ENCODE measurements around the gene DPP6.

DNA sequence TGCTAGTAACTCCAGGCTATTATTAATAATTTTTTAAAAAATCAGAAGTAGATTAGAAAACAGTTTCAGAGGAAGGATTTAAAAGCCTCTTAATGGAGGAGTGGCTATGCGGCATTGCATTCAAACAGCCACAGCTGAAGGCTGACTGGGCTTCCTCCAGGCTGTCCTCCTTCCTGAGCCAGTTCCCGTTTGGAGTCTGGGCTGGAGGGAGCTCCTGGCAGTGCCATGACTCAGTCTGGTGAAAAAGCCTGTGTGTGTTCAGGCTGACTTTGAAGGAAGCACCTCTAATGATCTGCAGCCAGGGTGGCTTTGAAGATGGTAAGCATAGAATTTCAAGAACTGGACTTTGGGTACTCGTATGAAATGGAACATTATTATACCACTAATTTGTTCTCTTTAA lies 134.6 kb downstream of the DPP6 start:
- TF ChIP-seq, protein P1, sequence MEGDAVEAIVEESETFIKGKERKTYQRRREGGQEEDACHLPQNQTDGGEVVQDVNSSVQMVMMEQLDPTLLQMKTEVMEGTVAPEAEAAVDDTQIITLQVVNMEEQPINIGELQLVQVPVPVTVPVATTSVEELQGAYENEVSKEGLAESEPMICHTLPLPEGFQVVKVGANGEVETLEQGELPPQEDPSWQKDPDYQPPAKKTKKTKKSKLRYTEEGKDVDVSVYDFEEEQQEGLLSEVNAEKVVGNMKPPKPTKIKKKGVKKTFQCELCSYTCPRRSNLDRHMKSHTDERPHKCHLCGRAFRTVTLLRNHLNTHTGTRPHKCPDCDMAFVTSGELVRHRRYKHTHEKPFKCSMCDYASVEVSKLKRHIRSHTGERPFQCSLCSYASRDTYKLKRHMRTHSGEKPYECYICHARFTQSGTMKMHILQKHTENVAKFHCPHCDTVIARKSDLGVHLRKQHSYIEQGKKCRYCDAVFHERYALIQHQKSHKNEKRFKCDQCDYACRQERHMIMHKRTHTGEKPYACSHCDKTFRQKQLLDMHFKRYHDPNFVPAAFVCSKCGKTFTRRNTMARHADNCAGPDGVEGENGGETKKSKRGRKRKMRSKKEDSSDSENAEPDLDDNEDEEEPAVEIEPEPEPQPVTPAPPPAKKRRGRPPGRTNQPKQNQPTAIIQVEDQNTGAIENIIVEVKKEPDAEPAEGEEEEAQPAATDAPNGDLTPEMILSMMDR (IDR thresholded peaks at IDR 0.05), result no peak
- TF ChIP-seq, protein P2, sequence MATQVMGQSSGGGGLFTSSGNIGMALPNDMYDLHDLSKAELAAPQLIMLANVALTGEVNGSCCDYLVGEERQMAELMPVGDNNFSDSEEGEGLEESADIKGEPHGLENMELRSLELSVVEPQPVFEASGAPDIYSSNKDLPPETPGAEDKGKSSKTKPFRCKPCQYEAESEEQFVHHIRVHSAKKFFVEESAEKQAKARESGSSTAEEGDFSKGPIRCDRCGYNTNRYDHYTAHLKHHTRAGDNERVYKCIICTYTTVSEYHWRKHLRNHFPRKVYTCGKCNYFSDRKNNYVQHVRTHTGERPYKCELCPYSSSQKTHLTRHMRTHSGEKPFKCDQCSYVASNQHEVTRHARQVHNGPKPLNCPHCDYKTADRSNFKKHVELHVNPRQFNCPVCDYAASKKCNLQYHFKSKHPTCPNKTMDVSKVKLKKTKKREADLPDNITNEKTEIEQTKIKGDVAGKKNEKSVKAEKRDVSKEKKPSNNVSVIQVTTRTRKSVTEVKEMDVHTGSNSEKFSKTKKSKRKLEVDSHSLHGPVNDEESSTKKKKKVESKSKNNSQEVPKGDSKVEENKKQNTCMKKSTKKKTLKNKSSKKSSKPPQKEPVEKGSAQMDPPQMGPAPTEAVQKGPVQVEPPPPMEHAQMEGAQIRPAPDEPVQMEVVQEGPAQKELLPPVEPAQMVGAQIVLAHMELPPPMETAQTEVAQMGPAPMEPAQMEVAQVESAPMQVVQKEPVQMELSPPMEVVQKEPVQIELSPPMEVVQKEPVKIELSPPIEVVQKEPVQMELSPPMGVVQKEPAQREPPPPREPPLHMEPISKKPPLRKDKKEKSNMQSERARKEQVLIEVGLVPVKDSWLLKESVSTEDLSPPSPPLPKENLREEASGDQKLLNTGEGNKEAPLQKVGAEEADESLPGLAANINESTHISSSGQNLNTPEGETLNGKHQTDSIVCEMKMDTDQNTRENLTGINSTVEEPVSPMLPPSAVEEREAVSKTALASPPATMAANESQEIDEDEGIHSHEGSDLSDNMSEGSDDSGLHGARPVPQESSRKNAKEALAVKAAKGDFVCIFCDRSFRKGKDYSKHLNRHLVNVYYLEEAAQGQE (IDR thresholded peaks at IDR 0.05; ENCODE audit: insufficient read depth in 1 of 2, low read depth in 2 of 2, low read length in 1 of 2), result no peak
- no peak for TF ChIP-seq TCF7L2 (IDR thresholded peaks at IDR 0.05; ENCODE audit: low read depth, low read length)

Data from Panc1 (cell line).